Erythroblast (primary cell): Measurements from ENCODE around the gene CYTH1.

ENCODE experiments used
- DNase-seq, 2 experiments: peaks; one replicate each; lab custom pipeline; 2025; lab: John Stamatoyannopoulos, UW
- GATA1 ChIP-seq: IDR thresholded peaks from 2 replicates; pipeline ENCODE4 v1.6.1; 2011; ENCODE audit warnings: low read depth, mild to moderate bottlenecking, control low read depth, low read length, moderate library complexity
- POLR2A ChIP-seq: IDR thresholded peaks from 2 replicates; pipeline ENCODE4 v1.6.1; 2011; ENCODE audit warnings: mild to moderate bottlenecking, low read length

The CYTH1 gene

DNA sequence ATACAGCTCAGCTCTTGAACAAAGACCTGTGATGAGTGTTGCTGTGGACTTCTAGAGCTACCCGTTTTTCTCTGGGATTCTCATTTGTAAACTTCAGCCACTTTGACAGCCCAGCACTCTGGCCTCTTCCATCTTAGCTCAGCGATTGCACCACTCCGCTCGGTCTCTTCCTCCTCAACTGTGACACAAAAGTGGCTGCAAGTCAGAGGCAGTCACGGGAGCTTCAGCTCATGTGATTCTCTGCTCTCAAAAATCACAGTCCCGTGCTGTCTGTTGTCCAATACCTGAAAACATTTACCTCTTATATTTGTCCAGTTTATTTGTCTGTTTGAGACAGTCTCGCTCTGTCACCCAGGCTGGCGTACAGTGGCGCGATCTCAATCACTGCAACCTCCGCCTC is 129.2 kb downstream of the CYTH1 start:
- DNase-seq: no peak
- TF ChIP-seq POLR2A: no peak
- TF ChIP-seq GATA1: no peak

GRCh38 chr17:78652024-78652423 is 130.0 kb downstream of the CYTH1 start:
- no peak for DNase-seq
- TF ChIP-seq GATA1 (no peak), POLR2A (no peak)

DNA sequence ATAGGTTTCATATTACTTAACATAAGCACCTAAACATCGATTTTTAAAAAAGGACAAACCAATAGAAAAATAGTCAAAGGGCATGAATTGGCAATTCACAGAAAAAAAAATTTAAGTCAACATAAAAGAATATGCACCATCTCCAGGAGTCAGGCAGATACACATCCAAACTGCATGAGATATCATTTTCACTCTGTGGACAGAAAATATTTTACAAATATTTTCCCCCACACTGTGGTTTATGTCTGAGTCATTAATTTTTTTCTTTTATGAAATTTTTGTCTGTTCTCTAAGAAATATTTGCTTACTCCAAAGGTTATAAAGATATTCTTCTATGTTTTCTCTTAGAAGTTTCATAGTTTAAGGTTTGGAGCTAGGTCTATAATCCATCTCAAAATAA is 130.5 kb downstream of the CYTH1 start:
- DNase-seq: no peak
- no peak for TF ChIP-seq POLR2A
- no peak for TF ChIP-seq GATA1

GRCh38 chr17:78650093-78650715 is 131.9 kb downstream of the CYTH1 start:
- no peak for DNase-seq

GRCh38 chr17:78648293-78648692 is 133.8 kb downstream of the CYTH1 start:
- TF ChIP-seq GATA1: no peak
- no peak for TF ChIP-seq POLR2A

More at GRCh38 chr17:78650093-78650715, 131.9 kb downstream of the CYTH1 start:
- TF ChIP-seq GATA1 (no peak), POLR2A (no peak)

DNA sequence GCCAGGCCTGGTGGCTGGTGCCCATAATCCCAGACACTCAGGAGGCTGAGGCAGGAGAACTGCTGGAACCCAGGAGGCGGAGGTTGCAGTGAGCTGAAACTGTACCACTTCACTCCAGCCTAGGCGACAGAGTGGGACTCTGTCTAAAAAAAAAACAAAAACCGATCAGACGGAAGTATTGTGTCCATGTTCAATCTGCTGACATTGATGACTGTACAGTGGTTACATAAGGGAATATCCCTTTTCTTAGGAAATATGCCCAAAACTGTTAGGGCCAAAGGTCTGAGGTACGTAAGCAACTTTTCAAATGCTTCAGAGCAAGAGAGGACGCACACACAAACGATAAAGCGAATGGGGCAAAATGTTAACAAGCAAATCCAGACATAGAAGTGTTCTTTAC is 135.0 kb downstream of the CYTH1 start:
- DNase-seq: no peak
- TF ChIP-seq POLR2A (no peak), GATA1 (no peak)

More at GRCh38 chr17:78648293-78648692, 133.8 kb downstream of the CYTH1 start:
- DNase-seq: no peak

- no peak for DNase-seq
- TF ChIP-seq GATA1 (no peak), POLR2A (no peak)
Observed at GRCh38 chr17:78645421-78646295, 136.4 kb downstream of the CYTH1 start.

GRCh38 chr17:78644931-78645351 is 137.1 kb downstream of the CYTH1 start:
- DNase-seq: no peak
- TF ChIP-seq POLR2A (no peak), GATA1 (no peak)

DNA sequence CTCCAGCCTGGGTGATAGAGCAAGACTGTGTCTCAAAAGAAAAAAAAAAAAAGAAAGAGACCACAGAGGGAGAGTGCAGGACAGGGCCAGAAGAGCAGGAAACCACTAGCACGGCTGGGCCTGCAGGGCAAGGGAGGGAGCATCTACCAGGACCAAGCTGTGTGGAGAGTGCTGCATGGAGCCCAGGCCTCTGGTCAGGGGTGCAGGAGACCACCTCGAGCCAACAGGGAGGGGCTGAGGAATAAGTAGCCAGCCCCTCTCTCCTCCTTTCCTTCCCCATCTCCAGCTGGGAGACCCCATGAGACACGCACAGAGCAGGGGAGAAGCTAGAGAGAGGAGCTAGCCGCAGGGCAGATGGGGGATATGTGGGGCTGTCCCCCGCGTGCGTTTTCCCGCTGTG is 137.8 kb downstream of the CYTH1 start:
- DNase-seq: no peak
- no peak for TF ChIP-seq POLR2A
- no peak for TF ChIP-seq GATA1

- no peak for TF ChIP-seq POLR2A
- TF ChIP-seq GATA1: no peak
- DNase-seq: no peak
Observed at GRCh38 chr17:78643326-78643725, 138.7 kb downstream of the CYTH1 start.

DNA sequence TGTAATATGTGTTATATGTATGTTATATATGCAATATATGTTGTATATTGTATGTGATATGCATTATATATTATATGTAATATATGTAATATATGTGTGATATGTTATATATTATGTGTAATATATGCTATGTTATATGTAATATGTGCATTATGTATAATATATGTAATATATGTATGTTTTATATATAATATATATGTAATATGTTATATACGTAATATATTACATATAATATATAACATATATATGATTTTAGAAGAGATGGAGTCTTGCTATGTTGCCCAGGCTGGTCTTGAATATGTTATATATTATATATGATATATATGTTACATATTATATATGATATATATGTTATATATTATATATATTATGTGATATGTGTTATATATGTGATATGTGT is 139.4 kb downstream of the CYTH1 start:
- no peak for DNase-seq
- TF ChIP-seq GATA1 (no peak), POLR2A (no peak)

DNA sequence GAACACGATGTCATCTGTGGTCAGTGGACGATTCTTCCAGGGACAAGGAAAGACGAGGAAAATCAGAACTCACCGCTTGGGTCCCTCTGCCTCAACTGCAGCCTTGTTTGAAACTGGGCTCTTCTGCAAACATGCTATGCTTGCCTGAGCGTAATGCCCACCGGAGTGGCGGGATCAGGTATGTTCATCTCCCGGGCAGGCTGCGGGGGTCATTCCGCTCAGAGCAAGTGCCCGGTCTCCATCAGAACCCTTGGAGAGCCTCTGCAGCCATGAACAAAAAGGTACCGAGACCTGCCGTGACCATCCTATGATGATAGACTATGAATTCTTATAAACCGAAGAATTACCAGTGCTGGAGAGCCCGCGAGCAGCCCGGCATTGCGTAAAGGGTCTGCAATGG is 140.4 kb downstream of the CYTH1 start:
- no peak for DNase-seq
- TF ChIP-seq POLR2A (no peak), GATA1 (no peak)

- no peak for DNase-seq
- TF ChIP-seq POLR2A: no peak
- TF ChIP-seq GATA1: no peak
Observed at GRCh38 chr17:78641243-78641642, 140.8 kb downstream of the CYTH1 start.

GRCh38 chr17:78640700-78641099 is 141.4 kb downstream of the CYTH1 start:
- no peak for TF ChIP-seq POLR2A
- TF ChIP-seq GATA1: no peak
- no peak for DNase-seq
